K562 (cell line): ENCODE results near the gene AOC3. TPM values are rescaled to one million over a fixed set of nuclear protein-coding genes. Genes with fewer than 3 reads are reported as not detected.

Experiments used
- ATAC-seq: fragments of 200-7000 bp; cut with Tn5 transposase; 3 replicates; pipeline ENCODE4 v1.9.1; 2020; ENCODE audit warnings: moderate library complexity
- BruUV-seq: library from RNA; stranded (reverse); fragments of 400-500 nt; replicated peaks from 2 replicates; lab custom pipeline; 2021; lab: Mats Ljungman, UMichigan
- CTCF ChIA-PET: fragments of 300-600 bp; formaldehyde crosslinking; extraction: SDS; loops from one replicate; lab custom pipeline; 2021; ENCODE audit warnings: low intra/inter-chr PET ratio; lab: Yijun Ruan, JAX
- POLR2A ChIA-PET: fragments of 300-600, 350-650 bp; sonication (Branson Sonifier 250); formaldehyde crosslinking; extraction: SDS; loops from one replicate; lab custom pipeline; 2021; ENCODE audit warnings: antibody characterized with exemption, inconsistent platforms; lab: Yijun Ruan, JAX
- DNase-seq, 4 experiments: peaks; one replicate each; pipeline versions ENCODE4 v3.0.0 to v3.0.0-alpha.2; 2011 to 2018; ENCODE audit warnings: low spot score in 3 of 4, mixed read lengths in 3 of 4; ENCODE audit errors: extremely low read depth in 1 of 4
- FAIRE-seq: peaks from 2 replicates; lab custom pipeline; 2011; peaks lifted over from hg19 to GRCh38; lab: Jason Lieb, UNC
- H2AFZ ChIP-seq: 2 replicates; pipeline ENCODE4 v1.6.0; 2011; ENCODE audit warnings: low read depth, low read length, control low read depth, inconsistent platforms
- H3K27ac ChIP-seq: fragments of 200-600 bp; 3 replicates; pipeline ENCODE4 v1.8.0; 2011; ENCODE audit warnings: low read depth, mild to moderate bottlenecking, control low read depth, inconsistent platforms, low read length, moderate library complexity, mixed read lengths; ENCODE audit errors: extremely low read depth
- H3K27me3 ChIP-seq, 2 experiments: fragments of 300-600 bp in 1 of 2; 2 replicates in 1 of 2; 3 replicates in 1 of 2; pipeline versions ENCODE4 v1.6.0 to v1.8.0; 2011; ENCODE audit warnings: inconsistent platforms in 2 of 2, low read length in 2 of 2, mild to moderate bottlenecking in 1 of 2, mixed read lengths in 1 of 2, moderate library complexity in 1 of 2; ENCODE audit not compliant: control insufficient read depth in 2 of 2, insufficient read depth in 2 of 2
- H3K36me3 ChIP-seq: fragments of 300-600 bp; 3 replicates; pipeline ENCODE4 v1.8.0; 2011; ENCODE audit warnings: mild to moderate bottlenecking, low read length, inconsistent platforms; ENCODE audit not compliant: control insufficient read depth, insufficient read depth
- H3K4me1 ChIP-seq, 2 experiments: fragments of 200-600 bp in 1 of 2; replicated peaks in 1 of 2; 2 replicates in 1 of 2; 3 replicates in 1 of 2; pipeline versions ENCODE4 v1.5.1 to v1.8.0; 2011; ENCODE audit warnings: inconsistent platforms in 2 of 2, low read length in 2 of 2, mild to moderate bottlenecking in 1 of 2, mixed read lengths in 1 of 2, moderate library complexity in 1 of 2; ENCODE audit not compliant: control insufficient read depth in 2 of 2, insufficient read depth in 2 of 2
- H3K4me2 ChIP-seq: 2 replicates; pipeline ENCODE4 v1.6.1; 2011; ENCODE audit warnings: low read length, control low read depth, inconsistent platforms, mixed read lengths; ENCODE audit not compliant: insufficient read depth
- H3K4me3 ChIP-seq: fragments of 200-600 bp; sonication (generic), shearing (Covaris generic); 2 replicates; pipeline ENCODE4 v1.5.1; 2016; ENCODE audit warnings: control low read depth, inconsistent platforms
- H3K79me2 ChIP-seq: fragments of 200-600 bp; 3 replicates; pipeline ENCODE4 v1.8.0; 2011; ENCODE audit warnings: low read length, inconsistent platforms; ENCODE audit not compliant: control insufficient read depth, insufficient read depth
- H3K9ac ChIP-seq, 2 experiments: 2 replicates each; pipeline versions ENCODE4 v1.6.0 to v1.6.1; 2011; ENCODE audit warnings: low read depth in 2 of 2, low read length in 2 of 2, control low read depth in 1 of 2, inconsistent platforms in 1 of 2, mild to moderate bottlenecking in 1 of 2, mixed read lengths in 1 of 2; ENCODE audit not compliant: insufficient read depth in 1 of 2
- H3K9me1 ChIP-seq: one replicate; pipeline ENCODE4 v1.6.0; 2011; ENCODE audit warnings: inconsistent platforms, mild to moderate bottlenecking, low read length, moderate library complexity; ENCODE audit not compliant: control insufficient read depth, insufficient read depth
- H3K9me3 ChIP-seq: replicated peaks from 2 replicates; pipeline ENCODE4 v1.5.1; 2011; ENCODE audit warnings: low read depth, low read length, inconsistent platforms; ENCODE audit not compliant: control insufficient read depth, insufficient read depth
- H4K20me1 ChIP-seq: replicated peaks from 2 replicates; pipeline ENCODE4 v1.6.1; 2011; ENCODE audit warnings: low read length, inconsistent platforms, mixed read lengths; ENCODE audit not compliant: control insufficient read depth, insufficient read depth
- BRF1 ChIP-seq: IDR thresholded peaks from 3 replicates; pipeline ENCODE4 v1.6.1; 2011; ENCODE audit warnings: borderline replicate concordance, mild to moderate bottlenecking; ENCODE audit not compliant: insufficient read length; ENCODE audit errors: extremely low read depth
- CREB3 ChIP-seq: fragments of 450-650 bp; conservative IDR thresholded peaks from 2 replicates; pipeline ENCODE4 v1.6.1; 2016; ENCODE audit warnings: missing genetic modification characterization, low read depth, mild to moderate bottlenecking, missing compliant biosample characterization, moderate library complexity
- FIP1L1 ChIP-seq: fragments of 200-400 bp; formaldehyde crosslinking; IDR thresholded peaks from 2 replicates; pipeline ENCODE4 v1.6.1; 2018; ENCODE audit warnings: mild to moderate bottlenecking, low read depth, low read length; ENCODE audit not compliant: poor library complexity, severe bottlenecking
- IFI16 ChIP-seq: fragments of 250-450 bp; sonication (Bioruptor Pico); IDR thresholded peaks from 2 replicates; pipeline ENCODE4 v2.1.2; 2022; ENCODE audit warnings: mild to moderate bottlenecking, inconsistent platforms
- MEF2A ChIP-seq: IDR thresholded peaks from 2 replicates; pipeline ENCODE4 v1.6.1; 2011; ENCODE audit warnings: low read depth, mild to moderate bottlenecking, low read length, moderate library complexity; ENCODE audit not compliant: control insufficient read depth
- MEIS2 ChIP-seq: fragments of 450-650 bp; IDR thresholded peaks from 2 replicates; pipeline ENCODE4 v1.6.1; 2014; ENCODE audit warnings: mild to moderate bottlenecking; ENCODE audit not compliant: partially characterized antibody
- MYC ChIP-seq, 2 experiments: fragments of 250-450 bp in 1 of 2; sonication (Bioruptor Pico) in 1 of 2; IDR thresholded peaks; 2 replicates each; pipeline versions ENCODE4 v1.5.1 to v1.6.1; 2012 to 2021; ENCODE audit warnings: low read depth in 2 of 2, borderline replicate concordance in 1 of 2, improper control_type of control experiment in 1 of 2, low read length in 1 of 2, mild to moderate bottlenecking in 1 of 2, moderate library complexity in 1 of 2
- POLR2A ChIP-seq: fragments of 450-650 bp; conservative IDR thresholded peaks from 2 replicates; pipeline ENCODE4 v1.6.1; 2016
- SAP30 ChIP-seq: fragments of 200-600 bp; sonication (generic); IDR thresholded peaks from 2 replicates; pipeline ENCODE4 v1.6.1; 2012; ENCODE audit warnings: borderline replicate concordance, low read depth, mild to moderate bottlenecking, moderate library complexity, low read length, control low read depth, inconsistent platforms; ENCODE audit not compliant: insufficient read depth, poor library complexity, severe bottlenecking
- SMARCE1 ChIP-seq: fragments of 450-650 bp; IDR thresholded peaks from 2 replicates; pipeline ENCODE4 v1.7.1; 2016; ENCODE audit warnings: mild to moderate bottlenecking
- ZEB2 ChIP-seq: fragments of 450-650 bp; IDR thresholded peaks from 2 replicates; pipeline ENCODE4 v1.6.1; 2016
- ZNF431 ChIP-seq: sonication (generic); formaldehyde crosslinking; IDR thresholded peaks from 2 replicates; pipeline ENCODE4 v1.8.0; 2022; ENCODE audit warnings: mild to moderate bottlenecking, missing genetic modification reagents
- WGBS: fragments of 100-300 bp; shearing (Covaris generic); methylation state at CpG from one replicate; pipeline ENCODE4 v1.1.6; 2016; ENCODE audit warnings: low coverage, mixed read lengths; ENCODE audit not compliant: insufficient coverage; ENCODE audit errors: missing lambda C conversion rate; 5-methylcytosine and 5-hydroxymethylcytosine counted together
- in situ Hi-C: fragments of 300-500 bp; cut with MboI; formaldehyde crosslinking; loops from 4 replicates; pipeline ENCODE4 v1.15.0; 2018; ENCODE audit warnings: inconsistent platforms, mixed read lengths
- intact Hi-C: fragments of 100-400 bp; cut with micrococcal nuclease; formaldehyde crosslinking; loops from 2 replicates; pipeline ENCODE4 v1.14.2; 2022
- polyA plus RNA-seq, 8 experiments: library from polyadenylated mRNA; depleted of rRNA in 4 of 8; stranded (reverse) in 5 of 8; unstranded in 3 of 8; fragments of >200 nt; fragmentation: Nextera tagmentation in 2 of 8; fragmentation: Illumina TruSeq in 1 of 8; extraction: Ambion mirVana in 2 of 8; extraction: Trizol in 1 of 8; gene quantifications; 2 replicates each; pipeline versions ENCODE4 v1.2.1 to v1.2.3, GENCODE V29; 2011 to 2014; ENCODE audit warnings: inconsistent platforms in 1 of 8, missing spikeins in 1 of 8
- total RNA-seq, 7 experiments: library from RNA; depleted of rRNA in 6 of 7; stranded (reverse); fragments of >200 nt in 6 of 7; fragmentation: Illumina TruSeq in 2 of 7; extraction: Trizol in 2 of 7; gene quantifications; 2 replicates each; pipeline versions ENCODE4 v1.2.1 to v1.2.3, GENCODE V29; 2011 to 2021; ENCODE audit warnings: low replicate concordance in 1 of 7
- TF ChIP-seq, protein P1 (sequence below), 3 experiments: fragments of 200-800 bp in 1 of 3; sonication (Bioruptor generic) in 1 of 3; sonication (generic) in 1 of 3; formaldehyde crosslinking in 1 of 3; IDR thresholded peaks; 2 replicates each; pipeline versions ENCODE4 v1.6.1 to v1.8.0; 2016 to 2022; ENCODE audit warnings: mild to moderate bottlenecking in 2 of 3, missing compliant biosample characterization in 2 of 3, missing genetic modification characterization in 2 of 3, missing genetic modification reagents in 1 of 3
- TF ChIP-seq, protein P2 (sequence below): IDR thresholded peaks from 2 replicates; pipeline ENCODE4 v1.6.1; 2014; ENCODE audit warnings: antibody characterized with exemption

The AOC3 gene
- total and polyA plus RNA-seq, 9 of the 15 experiments (the other 6 are each of a cell fraction or from before 2014, with no cell fraction given) = 0.09 to 0.42 (median 0.22) TPM; not detected in 3

DNA sequence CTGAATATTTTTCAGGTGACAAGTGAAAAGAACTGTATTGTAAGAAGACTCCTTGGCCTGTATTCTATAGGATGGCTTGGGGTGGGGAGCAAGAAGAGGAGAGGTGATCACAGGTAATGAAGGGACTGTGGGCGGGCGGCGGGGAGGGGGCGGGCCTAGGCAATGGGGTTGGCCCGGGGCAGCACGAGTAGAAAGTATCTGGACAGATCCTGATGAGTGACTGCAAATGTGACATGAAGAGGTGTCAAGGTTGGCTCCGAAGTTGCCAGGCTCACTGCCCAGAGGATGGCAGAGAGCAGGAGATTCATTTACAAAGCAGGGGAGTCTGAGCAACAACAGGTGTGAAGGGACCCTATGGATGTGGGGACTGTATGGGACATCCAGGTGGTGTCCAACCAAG is 38.8 kb downstream of the AOC3 start:
- ChIA-PET CTCF (no interaction called here), POLR2A (interaction anchor here (0.6 kb wide), 1 partner anchor 593 kb away, joined by 3 read pairs; no protein-coding TSS in a partner anchor)
- in situ Hi-C loops (no loop called here), intact Hi-C loops (no loop called here)
- no TSS peak for BruUV-seq
- H3K27ac ChIP-seq = no peak overlapping the region
- no peak overlapping the region for H3K4me3 ChIP-seq
- no peak overlapping the region for H3K9ac ChIP-seq
- no peaks in the 10 kb centered on the region; a peak in 1 of 5 replicates for H3K4me1 ChIP-seq
- H3K36me3 ChIP-seq = no peaks in the 10 kb centered on the region
- H3K9me1 ChIP-seq = no peaks in the 10 kb centered on the region
- ATAC-seq = no peak
- H4K20me1 ChIP-seq = no peaks in the 10 kb centered on the region
- H2AFZ ChIP-seq = no peak overlapping the region
- DNase-seq = no peak
- no peak for FAIRE-seq
- H3K79me2 ChIP-seq = no peaks in the 10 kb centered on the region
- WGBS = 67% methylated on average over 3 of the region's 7 CpGs
- no peaks in the 10 kb centered on the region for H3K9me3 ChIP-seq
- H3K27me3 ChIP-seq = no peaks in the 10 kb centered on the region
- no peak overlapping the region for H3K4me2 ChIP-seq
- TF ChIP-seq, protein P1, sequence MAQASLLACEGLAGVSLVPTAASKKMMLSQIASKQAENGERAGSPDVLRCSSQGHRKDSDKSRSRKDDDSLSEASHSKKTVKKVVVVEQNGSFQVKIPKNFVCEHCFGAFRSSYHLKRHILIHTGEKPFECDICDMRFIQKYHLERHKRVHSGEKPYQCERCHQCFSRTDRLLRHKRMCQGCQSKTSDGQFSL (CRISPR knock-in tag; IDR thresholded peaks at IDR 0.05) = no peak
- TF ChIP-seq, protein P1 (tag; IDR thresholded peaks at IDR 0.05) = no peak
- TF ChIP-seq MEIS2 (no peak), MYC (IDR thresholded peaks at IDR 0.05; ENCODE audit: low read depth, low read length) (no peak), MYC (CRISPR knock-in tag; IDR thresholded peaks at IDR 0.05; ENCODE audit: borderline replicate concordance, low read depth) (no peak), CREB3 (no peak), FIP1L1 (no peak), ZNF431 (CRISPR knock-in tag) (no peak), POLR2A (no peak), SMARCE1 (no peak), BRF1 (no peak), ZEB2 (no peak), MEF2A (no peak), IFI16 (CRISPR knock-in tag) (no peak), SAP30 (no peak)
- TF ChIP-seq, protein P2, sequence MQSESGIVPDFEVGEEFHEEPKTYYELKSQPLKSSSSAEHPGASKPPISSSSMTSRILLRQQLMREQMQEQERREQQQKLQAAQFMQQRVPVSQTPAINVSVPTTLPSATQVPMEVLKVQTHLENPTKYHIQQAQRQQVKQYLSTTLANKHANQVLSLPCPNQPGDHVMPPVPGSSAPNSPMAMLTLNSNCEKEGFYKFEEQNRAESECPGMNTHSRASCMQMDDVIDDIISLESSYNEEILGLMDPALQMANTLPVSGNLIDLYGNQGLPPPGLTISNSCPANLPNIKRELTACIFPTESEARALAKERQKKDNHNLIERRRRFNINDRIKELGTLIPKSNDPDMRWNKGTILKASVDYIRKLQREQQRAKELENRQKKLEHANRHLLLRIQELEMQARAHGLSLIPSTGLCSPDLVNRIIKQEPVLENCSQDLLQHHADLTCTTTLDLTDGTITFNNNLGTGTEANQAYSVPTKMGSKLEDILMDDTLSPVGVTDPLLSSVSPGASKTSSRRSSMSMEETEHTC = no peak
